D341Med (cell line): ENCODE results near the gene PLCD4.

Source experiments
- DNase-seq: peaks from one replicate; pipeline ENCODE4 v3.0.0; 2012; ENCODE audit warnings: low spot score

Gene PLCD4

GRCh38 chr2:218621007-218621406 lies 13.3 kb downstream of the PLCD4 start:
- no peak for DNase-seq

DNA sequence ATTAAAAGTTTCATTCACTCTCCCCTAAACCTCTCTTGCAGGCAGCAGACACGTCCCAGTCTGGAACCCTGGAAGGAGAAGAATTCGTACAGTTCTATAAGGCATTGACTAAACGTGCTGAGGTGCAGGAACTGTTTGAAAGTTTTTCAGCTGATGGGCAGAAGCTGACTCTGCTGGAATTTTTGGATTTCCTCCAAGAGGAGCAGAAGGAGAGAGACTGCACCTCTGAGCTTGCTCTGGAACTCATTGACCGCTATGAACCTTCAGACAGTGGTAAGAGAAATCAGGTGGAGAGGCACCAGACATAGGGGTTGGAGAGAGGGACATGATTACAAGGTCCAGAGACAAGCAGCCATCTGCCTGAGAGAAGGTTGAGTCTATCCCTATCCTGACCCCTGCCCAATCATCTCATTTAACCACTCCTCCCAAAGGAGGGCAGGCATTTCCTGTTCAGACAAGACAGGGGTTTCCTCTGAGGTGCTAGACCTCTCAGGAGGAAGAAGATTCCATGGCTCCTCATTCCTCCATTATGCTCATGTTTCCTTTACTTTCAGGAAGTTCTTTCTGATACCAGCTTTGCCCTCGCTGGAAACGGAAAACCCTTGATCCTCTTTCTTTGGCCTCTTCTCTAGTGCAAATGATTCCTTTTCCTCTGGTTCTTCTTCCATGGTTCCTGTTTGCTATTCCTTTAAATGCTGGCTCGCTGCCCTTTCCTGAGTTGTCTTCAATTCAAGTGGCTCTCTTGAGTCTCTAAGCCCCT lies 15.1 kb downstream of the PLCD4 start:
- no peak for DNase-seq

DNA sequence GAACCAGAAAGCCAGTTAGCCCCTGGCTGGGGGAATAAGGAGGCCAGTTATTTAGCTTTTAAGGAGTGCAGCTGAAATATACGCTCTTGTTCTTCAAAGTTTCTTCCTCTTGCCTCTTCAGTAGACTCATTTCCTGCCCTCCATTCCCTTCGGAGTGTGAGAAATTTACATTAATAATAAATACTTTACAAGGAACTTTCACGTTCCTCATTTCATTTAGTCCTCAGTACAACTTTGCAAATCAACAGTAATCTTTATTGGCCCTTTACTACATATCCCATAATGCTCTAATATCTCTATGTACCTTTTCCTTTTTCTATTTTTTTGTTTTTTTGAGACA lies 15.6 kb downstream of the PLCD4 start:
- no peak for DNase-seq

DNA sequence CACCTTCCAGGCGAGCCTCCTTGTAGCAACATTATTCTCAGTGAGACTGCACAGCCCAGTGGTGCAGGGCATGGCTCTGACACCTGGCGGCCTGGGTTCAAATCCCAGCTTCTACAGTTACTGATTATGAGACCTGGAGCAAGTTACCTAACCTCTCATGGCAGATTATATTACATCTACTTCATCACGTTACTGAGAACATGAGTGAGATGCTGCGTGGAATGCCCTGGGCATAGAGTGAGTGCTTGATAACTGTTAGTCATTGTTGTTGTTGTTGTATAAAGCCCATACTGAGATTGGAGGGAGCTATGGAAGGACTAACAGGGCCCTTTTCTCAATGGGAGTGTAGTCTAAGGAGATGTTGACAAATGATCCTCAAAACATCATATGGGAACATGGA lies 18.7 kb downstream of the PLCD4 start:
- no peak for DNase-seq

- no peak for DNase-seq
Measured at GRCh38 chr2:218627939-218628338, 20.2 kb downstream of the PLCD4 start.

GRCh38 chr2:218631837-218632236 lies 24.1 kb downstream of the PLCD4 start:
- no peak for DNase-seq

DNA sequence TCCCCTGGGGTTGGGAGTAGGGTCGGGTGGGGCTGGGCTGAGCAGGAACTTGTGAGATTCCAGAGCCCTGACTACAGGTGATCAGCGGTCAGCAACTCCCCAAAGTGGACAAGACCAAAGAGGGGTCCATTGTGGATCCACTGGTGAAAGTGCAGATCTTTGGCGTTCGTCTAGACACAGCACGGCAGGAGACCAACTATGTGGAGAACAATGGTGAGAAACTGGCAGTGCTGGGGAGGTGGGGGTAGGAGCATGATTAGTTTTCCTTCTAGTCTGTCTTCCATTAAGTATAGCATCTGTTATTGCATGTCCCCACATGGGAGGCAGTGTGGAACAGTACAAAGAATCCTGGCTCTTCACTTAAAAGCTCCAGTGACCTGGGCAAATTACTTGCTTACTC lies 28.0 kb downstream of the PLCD4 start:
- DNase-seq, result no peak

DNA sequence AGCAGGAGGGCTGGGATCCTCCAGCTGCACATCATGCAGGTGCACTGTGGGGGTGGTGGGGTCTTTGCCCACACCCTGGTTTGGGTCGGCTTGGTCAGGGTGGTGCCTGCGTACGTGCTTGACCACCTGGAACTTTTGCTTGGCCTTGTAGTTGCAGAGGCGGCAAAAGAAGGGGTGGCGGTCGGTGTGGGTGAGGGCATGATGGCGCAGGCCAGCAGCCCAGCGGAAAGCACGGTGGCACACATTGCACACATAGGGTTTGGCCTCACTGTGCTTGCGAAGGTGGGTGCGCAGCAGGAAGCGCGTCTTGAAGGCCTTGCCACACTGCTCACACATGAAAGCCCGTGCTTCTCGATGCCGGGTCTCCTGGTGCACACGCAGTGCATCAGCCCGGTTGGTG lies 30.7 kb downstream of the PLCD4 start:
- no peak for DNase-seq

- no peak for DNase-seq
Measured at GRCh38 chr2:218642121-218642656, 34.5 kb downstream of the PLCD4 start.

DNA sequence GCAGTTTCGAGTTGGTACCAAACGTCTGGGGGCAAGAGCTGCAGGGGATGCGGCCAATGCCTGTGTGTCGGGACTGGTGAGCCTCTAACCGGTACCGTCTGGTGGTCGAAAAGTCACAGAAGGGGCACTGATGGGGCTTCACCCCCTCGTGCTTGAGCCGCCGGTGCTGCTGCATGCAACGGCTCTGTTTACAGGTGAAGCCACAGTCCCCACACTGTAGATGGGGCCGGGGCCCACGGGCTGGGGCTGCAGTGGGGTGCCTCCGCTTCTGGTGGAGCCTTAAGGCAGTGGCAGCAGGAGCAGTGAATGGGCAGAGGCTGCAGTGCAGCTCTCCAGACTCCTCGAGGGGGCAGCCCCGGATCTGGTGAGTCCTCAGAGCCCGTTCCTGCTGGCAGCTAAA lies 35.1 kb downstream of the PLCD4 start:
- no peak for DNase-seq

DNA sequence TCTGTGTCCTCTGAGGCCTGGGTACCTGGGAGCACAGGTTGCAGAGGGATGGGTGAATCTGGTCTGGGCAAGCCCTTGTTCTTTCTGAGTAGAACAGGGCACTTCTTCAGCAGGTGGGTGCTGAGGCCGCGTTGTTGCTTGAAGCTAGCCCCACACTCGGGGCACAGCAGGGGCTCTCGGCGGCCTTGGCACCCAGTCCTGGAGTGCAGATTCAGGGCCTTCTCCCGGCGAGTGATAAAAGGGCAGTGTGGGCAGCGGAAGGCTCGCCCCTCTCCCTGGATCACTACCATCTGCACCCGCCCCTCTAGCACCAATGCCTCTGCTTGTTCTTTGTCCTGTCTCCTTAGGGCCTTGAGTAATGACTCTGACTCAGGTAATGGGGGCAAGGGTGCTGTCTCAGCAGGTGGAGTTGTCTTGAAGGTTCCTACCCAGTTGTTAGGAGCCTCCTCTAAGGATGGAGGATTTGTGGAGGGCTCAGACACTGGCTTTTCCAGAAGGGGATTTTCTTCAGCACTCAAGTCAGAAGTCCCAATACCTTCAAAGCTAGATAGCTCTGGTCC lies 36.1 kb downstream of the PLCD4 start:
- DNase-seq, result no peak

DNA sequence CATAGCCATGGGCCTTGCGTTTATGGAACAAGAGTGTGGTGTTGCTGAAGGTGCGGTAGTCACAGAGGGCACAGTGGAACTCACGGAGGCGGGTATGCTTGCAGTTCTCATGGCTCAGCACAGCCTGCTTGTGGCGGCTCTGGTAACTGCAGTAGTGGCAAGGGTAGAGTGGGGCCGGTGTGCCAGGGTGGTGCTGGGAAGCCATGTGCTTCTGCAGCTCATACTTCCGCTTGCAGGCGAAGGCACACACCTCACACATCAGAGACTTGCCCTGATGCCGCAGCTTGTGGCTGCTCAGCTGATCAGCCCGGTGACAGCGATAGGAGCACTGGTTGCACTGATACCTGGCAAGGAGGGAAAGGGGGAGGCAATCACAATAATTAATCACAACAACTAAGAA lies 37.0 kb downstream of the PLCD4 start:
- DNase-seq, result no peak

DNA sequence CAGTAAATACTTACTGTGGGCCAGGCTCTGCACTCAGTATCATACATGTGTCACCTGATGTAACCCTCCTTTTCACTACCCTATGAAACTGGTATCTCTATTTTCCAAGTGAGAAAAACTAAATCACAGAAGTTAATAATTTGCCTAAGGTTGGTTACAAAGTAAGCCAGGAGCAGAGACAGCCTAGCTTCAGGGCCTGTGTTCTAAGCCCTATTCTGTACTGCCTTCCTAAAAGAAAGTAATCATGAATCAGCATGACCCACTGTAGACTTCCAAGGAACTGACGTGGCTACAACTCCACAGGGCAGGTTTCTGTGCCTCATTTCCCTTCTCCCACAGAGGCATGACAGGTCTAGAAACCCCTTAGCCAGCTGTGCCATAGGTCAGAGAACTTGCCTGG lies 37.4 kb downstream of the PLCD4 start:
- DNase-seq, result no peak

DNA sequence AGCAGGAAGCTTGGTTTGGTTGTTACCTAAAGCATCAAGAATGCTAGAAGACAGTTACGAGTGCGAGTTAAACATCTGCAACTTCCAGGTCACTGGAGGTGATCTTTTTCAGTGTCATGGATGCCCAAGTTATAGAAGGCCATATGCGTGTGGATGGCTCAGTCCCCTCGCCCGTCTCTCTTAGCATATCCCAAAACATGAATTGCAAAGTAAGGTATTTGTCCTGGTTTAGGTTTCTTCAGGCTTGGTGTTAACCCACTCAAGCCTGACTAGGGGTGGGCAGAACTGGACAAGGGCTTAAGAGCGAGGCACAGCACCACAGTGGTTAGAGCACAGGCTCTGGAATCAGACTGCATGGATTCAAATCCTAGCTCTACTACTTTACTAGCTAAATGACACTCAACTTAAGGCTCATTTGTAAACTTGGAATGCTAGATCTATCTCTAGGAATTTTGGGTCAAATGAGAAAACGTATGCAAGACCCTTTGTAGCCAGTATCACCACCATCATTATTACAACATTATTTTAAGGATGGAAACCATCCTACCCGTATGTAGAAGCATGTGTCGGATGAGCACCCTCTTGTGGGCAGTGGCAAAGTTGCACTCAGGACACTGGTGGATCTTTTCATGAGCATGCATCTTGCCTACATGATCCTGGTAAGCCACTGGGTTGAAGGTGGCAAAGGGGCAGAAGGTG lies 40.5 kb downstream of the PLCD4 start:
- peak; percentile 72 for DNase-seq

- no peak for DNase-seq
Measured at GRCh38 chr2:218648787-218649100, 41.0 kb downstream of the PLCD4 start.

DNA sequence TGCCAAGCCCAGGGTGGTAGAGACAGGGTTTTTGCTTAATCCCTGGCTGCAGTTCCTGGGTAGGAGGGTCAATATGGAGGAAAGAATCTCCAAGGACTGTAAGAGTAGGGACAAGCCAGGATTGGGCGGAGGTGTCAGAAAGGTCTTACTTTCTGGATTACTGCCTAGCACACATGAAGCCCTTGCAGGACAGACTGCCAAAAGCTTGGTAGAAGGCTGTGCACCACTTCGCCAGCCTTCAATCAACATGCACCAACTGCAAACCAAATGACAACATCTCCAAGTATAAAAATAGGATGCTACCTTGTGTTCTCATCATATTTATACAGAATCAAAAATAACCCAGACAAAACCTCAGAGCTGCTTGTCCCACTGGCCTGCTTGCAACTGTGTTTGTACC lies 48.1 kb downstream of the PLCD4 start:
- no peak for DNase-seq

DNA sequence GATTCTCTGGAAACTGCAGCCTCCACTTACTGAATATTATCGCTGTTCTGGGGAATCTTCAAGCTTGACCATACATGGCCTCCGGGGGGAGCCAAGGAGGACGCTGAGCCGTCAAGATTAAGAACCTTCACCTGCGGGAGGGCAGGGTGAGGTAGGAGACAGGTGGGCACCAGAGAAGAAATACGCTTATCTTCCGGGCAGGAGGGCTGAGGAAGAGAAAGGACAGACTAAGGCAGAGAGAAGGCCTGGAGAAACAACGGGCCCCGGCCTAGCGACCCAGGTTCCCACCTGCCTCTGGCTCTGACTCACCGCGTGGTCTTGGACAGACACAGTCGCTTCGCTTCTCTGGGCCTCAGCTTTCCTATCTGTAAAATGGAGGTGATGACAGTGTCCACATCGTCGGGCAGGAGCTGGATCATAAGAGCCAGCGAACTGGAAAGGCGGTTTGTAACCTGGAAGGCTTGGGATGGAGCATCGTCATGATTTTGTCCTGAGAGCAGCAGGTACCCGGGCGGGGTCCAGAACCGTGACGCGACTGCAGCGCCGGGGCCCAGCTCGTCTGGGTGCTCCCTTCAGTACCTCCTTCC lies 51.1 kb downstream of the PLCD4 start:
- DNase-seq, result peak; percentile 51

DNA sequence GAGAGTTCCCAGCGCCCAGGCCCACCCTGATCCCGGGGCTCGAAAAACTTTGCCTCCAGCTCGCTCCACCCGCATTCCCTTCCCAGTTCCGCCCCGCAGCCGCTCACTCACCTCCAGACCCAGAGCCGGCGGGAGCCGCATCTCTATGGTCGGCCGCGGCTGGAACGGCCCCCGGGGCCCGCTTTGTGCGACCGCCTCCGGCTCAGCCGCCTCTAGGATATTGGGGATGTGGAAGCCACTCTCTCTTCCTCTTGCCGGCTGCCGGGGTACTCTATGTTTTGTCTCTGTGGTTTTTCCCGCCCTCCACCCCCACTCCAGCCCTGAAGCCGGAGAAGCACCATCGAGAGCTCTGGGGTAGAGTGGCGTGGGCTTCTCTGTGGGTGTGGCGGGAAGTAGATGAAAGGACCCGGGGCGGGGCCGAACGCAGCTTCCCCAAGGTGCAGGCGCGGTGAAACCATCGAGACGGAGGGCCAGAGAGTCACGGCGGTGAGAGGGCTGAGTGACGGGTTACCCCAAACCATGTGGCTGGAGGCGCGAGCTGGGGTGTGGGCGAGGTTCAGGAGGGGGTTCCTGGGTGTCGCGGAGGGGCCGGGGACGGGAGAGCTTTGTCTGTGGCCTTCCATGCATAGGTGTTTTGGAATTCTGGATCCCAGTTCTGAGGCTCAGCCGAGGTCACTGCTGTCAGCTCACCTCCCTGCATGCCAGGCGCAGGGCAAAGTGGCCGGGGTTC lies 51.7 kb downstream of the PLCD4 start, which contains the start of the genes BCS1L and ZNF142:
Gene BCS1L (plus strand): TSS at position 426 of the 730 bp plus-strand sequence. CDS start 1,305 bp downstream, outside the sequence.
Gene ZNF142 (minus strand): TSS at position 366 of the 730 bp plus-strand sequence. CDS start 3,194 bp downstream, outside the sequence.
- DNase-seq, result peak; percentile 93

GRCh38 chr2:218659988-218660358 lies 52.3 kb downstream of the PLCD4 start:
- no peak for DNase-seq

- DNase-seq, result no peak
Measured at GRCh38 chr2:218662377-218662776, 54.7 kb downstream of the PLCD4 start.

DNA sequence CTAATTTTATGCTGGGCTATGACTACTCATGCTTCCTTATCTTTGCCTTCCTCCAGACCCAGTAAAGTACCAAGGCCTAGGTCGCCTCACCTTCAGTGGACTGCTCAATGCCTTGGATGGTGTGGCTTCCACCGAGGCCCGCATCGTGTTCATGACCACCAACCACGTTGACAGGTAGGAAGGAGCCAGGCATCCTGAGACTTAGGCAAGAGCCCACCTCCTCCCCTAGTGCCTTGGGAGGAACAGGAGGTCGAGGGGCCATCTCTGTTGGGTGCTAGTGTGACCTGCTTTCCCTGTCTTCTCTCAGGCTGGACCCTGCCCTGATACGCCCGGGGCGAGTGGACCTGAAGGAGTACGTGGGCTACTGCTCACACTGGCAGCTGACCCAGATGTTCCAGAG lies 55.1 kb downstream of the PLCD4 start:
- DNase-seq, result no peak

DNA sequence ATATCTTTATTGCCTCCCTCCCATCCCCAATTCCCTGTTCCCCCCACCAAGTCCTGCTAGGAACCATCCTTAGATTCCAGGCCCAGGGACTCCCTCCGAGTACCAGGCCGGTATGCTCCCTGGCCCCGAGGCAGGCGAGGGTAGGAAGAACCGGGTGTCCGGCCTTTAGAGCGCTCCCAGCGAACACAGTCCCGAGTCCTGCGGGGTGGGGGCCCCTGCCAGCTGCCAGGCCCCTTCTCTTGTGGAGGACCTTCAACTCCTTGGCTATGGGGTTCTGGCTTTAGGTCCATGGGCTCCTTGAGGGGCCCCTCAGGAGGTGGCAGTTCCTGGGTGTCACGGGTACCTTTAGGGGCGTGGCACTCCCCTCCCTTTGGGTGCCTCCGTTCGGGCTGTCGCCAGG lies 56.2 kb downstream of the PLCD4 start:
- no peak for DNase-seq
